ENCODE measurements around the gene TUBE1. TPM values are rescaled to one million over a fixed set of nuclear protein-coding genes. Genes with fewer than 3 reads are reported as not detected.

Gene TUBE1
- polyA plus RNA-seq, 1 of the 3 experiments (the other 2 are of a cell fraction) = 11.9 TPM

DNA sequence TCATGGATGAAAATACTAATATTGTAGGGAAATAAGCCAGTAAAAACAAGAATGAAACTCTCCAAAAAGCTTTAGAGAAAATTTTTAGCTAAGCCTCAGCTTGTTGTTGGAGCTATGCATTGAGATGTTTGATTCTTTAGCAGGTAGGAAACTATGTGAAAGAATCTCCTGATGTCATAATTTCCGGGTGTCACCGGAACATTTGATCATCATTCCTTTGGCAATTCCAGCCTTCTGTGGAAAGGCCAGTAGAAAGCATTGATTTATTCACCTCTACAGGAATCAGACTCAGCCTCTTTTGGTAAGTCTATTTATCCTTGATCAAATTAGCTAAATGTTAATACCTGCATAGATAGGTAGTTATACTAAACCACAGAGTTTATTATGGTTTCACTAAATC, 9.6 kb upstream of the TUBE1 start (continued):
- TF ChIP-seq, protein P1, sequence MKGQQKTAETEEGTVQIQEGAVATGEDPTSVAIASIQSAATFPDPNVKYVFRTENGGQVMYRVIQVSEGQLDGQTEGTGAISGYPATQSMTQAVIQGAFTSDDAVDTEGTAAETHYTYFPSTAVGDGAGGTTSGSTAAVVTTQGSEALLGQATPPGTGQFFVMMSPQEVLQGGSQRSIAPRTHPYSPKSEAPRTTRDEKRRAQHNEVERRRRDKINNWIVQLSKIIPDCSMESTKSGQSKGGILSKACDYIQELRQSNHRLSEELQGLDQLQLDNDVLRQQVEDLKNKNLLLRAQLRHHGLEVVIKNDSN (IDR thresholded peaks at IDR 0.05; ENCODE audit: borderline replicate concordance, low read depth) = no peak

DNA sequence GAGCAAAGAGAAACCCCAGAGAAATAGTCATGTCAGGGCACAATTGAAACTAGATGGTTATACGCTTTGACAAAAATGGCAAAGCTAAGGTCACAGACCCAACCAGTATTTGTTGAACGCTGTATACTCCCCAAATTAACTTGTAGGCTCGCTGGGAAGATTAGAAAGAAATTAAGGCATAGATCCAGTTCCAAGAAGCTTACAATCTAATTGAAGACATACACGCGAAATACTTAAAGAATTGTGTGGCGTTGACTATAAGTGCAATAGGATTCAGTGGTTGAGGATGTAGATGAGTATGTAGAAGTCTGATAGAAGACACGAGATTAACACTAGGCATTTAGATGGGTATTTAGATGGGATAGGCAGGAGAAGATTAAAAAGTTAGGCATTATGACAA, 634 bp upstream of the TUBE1 start:
- no peak for DNase-seq
- no peak for TF ChIP-seq FOXM1 (IDR thresholded peaks at IDR 0.05; ENCODE audit: low read depth)
- TF ChIP-seq, protein P2, sequence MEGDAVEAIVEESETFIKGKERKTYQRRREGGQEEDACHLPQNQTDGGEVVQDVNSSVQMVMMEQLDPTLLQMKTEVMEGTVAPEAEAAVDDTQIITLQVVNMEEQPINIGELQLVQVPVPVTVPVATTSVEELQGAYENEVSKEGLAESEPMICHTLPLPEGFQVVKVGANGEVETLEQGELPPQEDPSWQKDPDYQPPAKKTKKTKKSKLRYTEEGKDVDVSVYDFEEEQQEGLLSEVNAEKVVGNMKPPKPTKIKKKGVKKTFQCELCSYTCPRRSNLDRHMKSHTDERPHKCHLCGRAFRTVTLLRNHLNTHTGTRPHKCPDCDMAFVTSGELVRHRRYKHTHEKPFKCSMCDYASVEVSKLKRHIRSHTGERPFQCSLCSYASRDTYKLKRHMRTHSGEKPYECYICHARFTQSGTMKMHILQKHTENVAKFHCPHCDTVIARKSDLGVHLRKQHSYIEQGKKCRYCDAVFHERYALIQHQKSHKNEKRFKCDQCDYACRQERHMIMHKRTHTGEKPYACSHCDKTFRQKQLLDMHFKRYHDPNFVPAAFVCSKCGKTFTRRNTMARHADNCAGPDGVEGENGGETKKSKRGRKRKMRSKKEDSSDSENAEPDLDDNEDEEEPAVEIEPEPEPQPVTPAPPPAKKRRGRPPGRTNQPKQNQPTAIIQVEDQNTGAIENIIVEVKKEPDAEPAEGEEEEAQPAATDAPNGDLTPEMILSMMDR (IDR thresholded peaks at IDR 0.05) = no peak
- TF ChIP-seq ELF1 (IDR thresholded peaks at IDR 0.05) = no peak
- TF ChIP-seq MEF2A (IDR thresholded peaks at IDR 0.05; ENCODE audit: borderline replicate concordance, low read depth) = no peak
- TF ChIP-seq, protein P3, sequence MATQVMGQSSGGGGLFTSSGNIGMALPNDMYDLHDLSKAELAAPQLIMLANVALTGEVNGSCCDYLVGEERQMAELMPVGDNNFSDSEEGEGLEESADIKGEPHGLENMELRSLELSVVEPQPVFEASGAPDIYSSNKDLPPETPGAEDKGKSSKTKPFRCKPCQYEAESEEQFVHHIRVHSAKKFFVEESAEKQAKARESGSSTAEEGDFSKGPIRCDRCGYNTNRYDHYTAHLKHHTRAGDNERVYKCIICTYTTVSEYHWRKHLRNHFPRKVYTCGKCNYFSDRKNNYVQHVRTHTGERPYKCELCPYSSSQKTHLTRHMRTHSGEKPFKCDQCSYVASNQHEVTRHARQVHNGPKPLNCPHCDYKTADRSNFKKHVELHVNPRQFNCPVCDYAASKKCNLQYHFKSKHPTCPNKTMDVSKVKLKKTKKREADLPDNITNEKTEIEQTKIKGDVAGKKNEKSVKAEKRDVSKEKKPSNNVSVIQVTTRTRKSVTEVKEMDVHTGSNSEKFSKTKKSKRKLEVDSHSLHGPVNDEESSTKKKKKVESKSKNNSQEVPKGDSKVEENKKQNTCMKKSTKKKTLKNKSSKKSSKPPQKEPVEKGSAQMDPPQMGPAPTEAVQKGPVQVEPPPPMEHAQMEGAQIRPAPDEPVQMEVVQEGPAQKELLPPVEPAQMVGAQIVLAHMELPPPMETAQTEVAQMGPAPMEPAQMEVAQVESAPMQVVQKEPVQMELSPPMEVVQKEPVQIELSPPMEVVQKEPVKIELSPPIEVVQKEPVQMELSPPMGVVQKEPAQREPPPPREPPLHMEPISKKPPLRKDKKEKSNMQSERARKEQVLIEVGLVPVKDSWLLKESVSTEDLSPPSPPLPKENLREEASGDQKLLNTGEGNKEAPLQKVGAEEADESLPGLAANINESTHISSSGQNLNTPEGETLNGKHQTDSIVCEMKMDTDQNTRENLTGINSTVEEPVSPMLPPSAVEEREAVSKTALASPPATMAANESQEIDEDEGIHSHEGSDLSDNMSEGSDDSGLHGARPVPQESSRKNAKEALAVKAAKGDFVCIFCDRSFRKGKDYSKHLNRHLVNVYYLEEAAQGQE (IDR thresholded peaks at IDR 0.05; ENCODE audit: low read depth, low read length) = no peak
- WGBS (ENCODE audit: low lambda C conversion rate) = 3% methylated on average over 7 of the region's 7 CpGs
- ChIA-PET CTCF (interaction anchor here (0.8 to 3.7 kb wide), 9 partner anchors 9 to 76 kb away, joined by 3 to 42 read pairs (median 4); no protein-coding TSS in a partner anchor), POLR2A (interaction anchor here (0.7 to 1.2 kb wide), 2 partner anchors 62 to 79 kb away, joined by 3 read pairs; no protein-coding TSS in a partner anchor)
- Histone ChIP-seq H3K79me2 (ENCODE audit: insufficient read depth) (no peaks in the 10 kb centered on the region; the same call in 1 of the 2 replicates), H4K20me1 (ENCODE audit: insufficient read depth) (no peaks in the 10 kb centered on the region), H3F3A (replicated peaks; ENCODE audit: insufficient read depth) (peaks cover 4% of the 10 kb centered on the region), H3K9ac (peak overlapping the region; percentile 68), H3K4me1 (ENCODE audit: control insufficient read depth in 1 of 2, insufficient read depth in 2 of 2, low read depth in 1 of 2, low read length in 1 of 2) (peaks cover 2 to 5% of the 10 kb centered on the region in 2 experiments; a peak in 3 of 4 replicates), H3K4me3 (ENCODE audit: low read depth in 2 of 2, low read length in 1 of 2) (peak overlapping the region; percentile 91 to 93), H3K36me3 (replicated peaks in 1 of 2; ENCODE audit: control insufficient read depth in 1 of 2, insufficient read depth in 2 of 2, low read length in 1 of 2) (peaks cover 21 to 24% of the 10 kb centered on the region in 2 experiments), H3K27me3 (ENCODE audit: insufficient read depth) (no peaks in the 10 kb centered on the region), H3K4me2 (peak overlapping the region; percentile 78), H2AFZ (ENCODE audit: low read depth) (peak overlapping the region; percentile 86), H3K27ac (ENCODE audit: low read depth in 2 of 2, low read length in 1 of 2) (peak overlapping the region; percentile 77 to 88), H3K9me2 (no peaks in the 10 kb centered on the region), H3K9me3 (no peaks in the 10 kb centered on the region)

DNA sequence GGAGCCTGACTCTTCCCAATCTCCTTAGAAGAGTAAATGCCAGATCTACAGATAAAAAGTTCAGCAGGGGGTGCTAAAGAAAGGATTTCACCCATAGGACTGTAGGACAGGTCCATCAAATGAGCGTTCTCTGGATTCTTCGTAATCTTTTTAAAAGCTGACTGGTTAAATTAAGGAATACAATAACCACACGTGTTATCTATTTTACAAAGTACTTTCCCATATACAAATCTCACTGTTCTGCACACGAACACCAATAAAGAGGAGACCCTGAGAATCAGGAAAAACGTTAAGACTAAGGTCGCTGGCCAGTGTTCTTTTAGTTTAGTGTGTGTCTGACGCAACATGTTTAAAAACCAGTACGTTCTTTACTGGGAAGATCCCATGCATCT, 542 bp downstream of the TUBE1 start:
- Histone ChIP-seq H3K27me3 (ENCODE audit: insufficient read depth) (no peaks in the 10 kb centered on the region), H4K20me1 (ENCODE audit: insufficient read depth) (no peaks in the 10 kb centered on the region), H3K9me2 (no peaks in the 10 kb centered on the region), H3K79me2 (ENCODE audit: insufficient read depth) (no peaks in the 10 kb centered on the region; the same call in 1 of the 2 replicates), H3K4me3 (ENCODE audit: low read depth in 2 of 2, low read length in 1 of 2) (peak overlapping the region; percentile 91 to 93), H3F3A (replicated peaks; ENCODE audit: insufficient read depth) (peaks cover 4% of the 10 kb centered on the region), H3K4me1 (ENCODE audit: control insufficient read depth in 1 of 2, insufficient read depth in 2 of 2, low read depth in 1 of 2, low read length in 1 of 2) (peaks cover 2 to 5% of the 10 kb centered on the region in 2 experiments), H3K9me3 (no peaks in the 10 kb centered on the region), H3K9ac (peak overlapping the region; percentile 68), H3K27ac (ENCODE audit: low read depth in 2 of 2, low read length in 1 of 2) (peak overlapping the region; percentile 77 to 88), H3K4me2 (peak overlapping the region; percentile 78), H3K36me3 (replicated peaks in 1 of 2; ENCODE audit: control insufficient read depth in 1 of 2, insufficient read depth in 2 of 2, low read length in 1 of 2) (peaks cover 21 to 29% of the 10 kb centered on the region in 2 experiments), H2AFZ (ENCODE audit: low read depth) (peak overlapping the region; percentile 98)
- ChIA-PET CTCF (interaction anchor here (0.7 to 3.7 kb wide), 13 partner anchors 10 to 1279 kb away, joined by 3 to 42 read pairs (median 4); no protein-coding TSS in a partner anchor), POLR2A (interaction anchor here (1.2 kb wide), 1 partner anchor 80 kb away, joined by 3 read pairs; no protein-coding TSS in a partner anchor)
- 4% methylated on average over 8 of the region's 8 CpGs for WGBS (ENCODE audit: low lambda C conversion rate)
- TF ChIP-seq SMC3 (IDR thresholded peaks at IDR 0.05; ENCODE audit: low read depth, low read length) = peak; percentile 42
- no peak for TF ChIP-seq POLR2AphosphoS5 (IDR thresholded peaks at IDR 0.05; ENCODE audit: low read depth, low read length)
- TF ChIP-seq FOXM1 (IDR thresholded peaks at IDR 0.05; ENCODE audit: low read depth) = no peak
- TF ChIP-seq, protein P4, sequence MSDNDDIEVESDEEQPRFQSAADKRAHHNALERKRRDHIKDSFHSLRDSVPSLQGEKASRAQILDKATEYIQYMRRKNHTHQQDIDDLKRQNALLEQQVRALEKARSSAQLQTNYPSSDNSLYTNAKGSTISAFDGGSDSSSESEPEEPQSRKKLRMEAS (IDR thresholded peaks at IDR 0.05; ENCODE audit: low read depth) = 0 out of 2 replicates have a peak, but pooled peaks have one; percentile 4
- peak; percentile 51 for TF ChIP-seq RAD21 (IDR thresholded peaks at IDR 0.05; ENCODE audit: low read length)
- TF ChIP-seq, protein P2 (IDR thresholded peaks at IDR 0.05) = peak; percentile 56
- peak; percentile 38 for DNase-seq

Data from SK-N-SH (cell line).